Neuron (in vitro differentiated cells): ENCODE measurements around the gene CENPF.
"Not testable (repeated sequence)": the region's sequence is repeated elsewhere in the genome, so short reads cannot be mapped to it uniquely, and the experiment has no call there.

Experiments used
- H2AFZ ChIP-seq: one replicate; pipeline ENCODE4 v1.6.1; 2013; ENCODE audit warnings: low read depth, mild to moderate bottlenecking, inconsistent platforms, low read length, moderate library complexity
- H3K27me3 ChIP-seq: one replicate; pipeline ENCODE4 v1.6.1; 2013; ENCODE audit warnings: low read length; ENCODE audit not compliant: insufficient read depth
- H3K36me3 ChIP-seq: one replicate; pipeline ENCODE4 v1.6.1; 2013; ENCODE audit warnings: low read length; ENCODE audit not compliant: insufficient read depth
- H3K4me1 ChIP-seq: one replicate; pipeline ENCODE4 v1.6.1; 2013; ENCODE audit warnings: low read length; ENCODE audit not compliant: insufficient read depth
- H3K4me3 ChIP-seq: 2 replicates; pipeline ENCODE4 v1.5.1; 2013; ENCODE audit warnings: mild to moderate bottlenecking, low read length, moderate library complexity
- H3K9me3 ChIP-seq: one replicate; pipeline ENCODE4 v1.6.1; 2013; ENCODE audit warnings: low read length

The CENPF gene

GRCh38 chr1:214591918-214592317, 11.1 kb upstream of the CENPF start:
- H2AFZ ChIP-seq, H3K4me3 ChIP-seq, H3K9me3 ChIP-seq, H3K4me1 ChIP-seq, H3K27me3 ChIP-seq, H3K36me3 ChIP-seq: not testable (repeated sequence)

GRCh38 chr1:214593158-214593557, 9.8 kb upstream of the CENPF start:
- no peak overlapping the region for H2AFZ ChIP-seq

GRCh38 chr1:214603819-214604252, 841 bp downstream of the CENPF start:
- Histone ChIP-seq H3K9me3 (peaks cover 2% of the 10 kb centered on the region), H3K27me3 (no peaks in the 10 kb centered on the region), H3K4me1 (peaks cover 10% of the 10 kb centered on the region), H3K4me3 (peak overlapping the region; percentile 72), H2AFZ (peak overlapping the region; percentile 76), H3K36me3 (peaks cover 6% of the 10 kb centered on the region)

More at GRCh38 chr1:214593158-214593557, 9.8 kb upstream of the CENPF start:
- no peak overlapping the region for H3K4me3 ChIP-seq
- H3K36me3 ChIP-seq, result no peaks in the 10 kb centered on the region
- peaks cover 3% of the 10 kb centered on the region for H3K9me3 ChIP-seq
- no peaks in the 10 kb centered on the region for H3K4me1 ChIP-seq
- H3K27me3 ChIP-seq, result no peaks in the 10 kb centered on the region

GRCh38 chr1:214604523-214604922, 1.5 kb downstream of the CENPF start:
- Histone ChIP-seq H3K4me3 (peak overlapping the region; percentile 72), H3K36me3 (peaks cover 11% of the 10 kb centered on the region), H3K4me1 (peaks cover 10% of the 10 kb centered on the region), H3K27me3 (no peaks in the 10 kb centered on the region), H2AFZ (peak overlapping the region; percentile 76), H3K9me3 (peaks cover 4% of the 10 kb centered on the region)

GRCh38 chr1:214605484-214605883, 2.5 kb downstream of the CENPF start:
- Histone ChIP-seq H3K4me1 (peaks cover 10% of the 10 kb centered on the region), H3K36me3 (peaks cover 14% of the 10 kb centered on the region)
- H3K9me3 ChIP-seq, H3K27me3 ChIP-seq, H2AFZ ChIP-seq, H3K4me3 ChIP-seq: not testable (repeated sequence)

GRCh38 chr1:214605933-214606925, 3.2 kb downstream of the CENPF start:
- not testable (repeated sequence) for H3K4me3 ChIP-seq, H3K9me3 ChIP-seq, H3K27me3 ChIP-seq, H2AFZ ChIP-seq
- Histone ChIP-seq H3K4me1 (peaks cover 10% of the 10 kb centered on the region), H3K36me3 (peaks cover 14% of the 10 kb centered on the region)

GRCh38 chr1:214607492-214608215, 4.7 kb downstream of the CENPF start:
- not testable (repeated sequence) for H3K9me3 ChIP-seq, H2AFZ ChIP-seq, H3K27me3 ChIP-seq, H3K4me3 ChIP-seq
- Histone ChIP-seq H3K4me1 (peaks cover 10% of the 10 kb centered on the region), H3K36me3 (peaks cover 14% of the 10 kb centered on the region)

GRCh38 chr1:214608216-214608783, 5.3 kb downstream of the CENPF start:
- not testable (repeated sequence) for H2AFZ ChIP-seq, H3K9me3 ChIP-seq, H3K27me3 ChIP-seq, H3K4me3 ChIP-seq
- Histone ChIP-seq H3K4me1 (peaks cover 10% of the 10 kb centered on the region), H3K36me3 (peaks cover 17% of the 10 kb centered on the region)

- H3K36me3 ChIP-seq, result peaks cover 22% of the 10 kb centered on the region
- not testable (repeated sequence) for H3K9me3 ChIP-seq
These were observed 5.8 kb downstream of the CENPF start for GRCh38 chr1:214608817-214609216.

GRCh38 chr1:214609692-214610091, 6.7 kb downstream of the CENPF start:
- H3K36me3 ChIP-seq, result peaks cover 29% of the 10 kb centered on the region

More at GRCh38 chr1:214608817-214609216, 5.8 kb downstream of the CENPF start:
- H3K4me3 ChIP-seq, H2AFZ ChIP-seq, H3K27me3 ChIP-seq: not testable (repeated sequence)
- H3K4me1 ChIP-seq, result peaks cover 10% of the 10 kb centered on the region

GRCh38 chr1:214610136-214610535, 7.1 kb downstream of the CENPF start:
- not testable (repeated sequence) for H2AFZ ChIP-seq, H3K4me1 ChIP-seq, H3K9me3 ChIP-seq, H3K27me3 ChIP-seq, H3K4me3 ChIP-seq
- H3K36me3 ChIP-seq, result peaks cover 33% of the 10 kb centered on the region

More at GRCh38 chr1:214609692-214610091, 6.7 kb downstream of the CENPF start:
- Histone ChIP-seq H3K4me1 (peaks cover 2% of the 10 kb centered on the region), H3K9me3 (peaks cover 9% of the 10 kb centered on the region), H3K4me3 (no peak overlapping the region), H2AFZ (no peak overlapping the region), H3K27me3 (no peaks in the 10 kb centered on the region)

GRCh38 chr1:214615109-214615508, 12.1 kb downstream of the CENPF start:
- peaks cover 60% of the 10 kb centered on the region for H3K36me3 ChIP-seq
- no peaks in the 10 kb centered on the region for H3K9me3 ChIP-seq
- H3K27me3 ChIP-seq, result no peaks in the 10 kb centered on the region
- H3K4me3 ChIP-seq, result no peak overlapping the region
- no peaks in the 10 kb centered on the region for H3K4me1 ChIP-seq
- H2AFZ ChIP-seq, result no peak overlapping the region

GRCh38 chr1:214615871-214616270, 12.9 kb downstream of the CENPF start:
- Histone ChIP-seq H3K4me3 (no peak overlapping the region), H3K27me3 (no peaks in the 10 kb centered on the region), H3K9me3 (no peaks in the 10 kb centered on the region), H2AFZ (no peak overlapping the region), H3K36me3 (peaks cover 67% of the 10 kb centered on the region), H3K4me1 (no peaks in the 10 kb centered on the region)
